GM18502 (cell line): Measurements from ENCODE around the gene KMT5C.

Experiments
- ATAC-seq: cut with Tn5 transposase; IDR thresholded peaks from one replicate; pipeline ENCODE4 v1.9.1; 2021; ENCODE audit warnings: mild to moderate bottlenecking; ENCODE audit not compliant: unreplicated experiment, poor library complexity

KMT5C gene

DNA sequence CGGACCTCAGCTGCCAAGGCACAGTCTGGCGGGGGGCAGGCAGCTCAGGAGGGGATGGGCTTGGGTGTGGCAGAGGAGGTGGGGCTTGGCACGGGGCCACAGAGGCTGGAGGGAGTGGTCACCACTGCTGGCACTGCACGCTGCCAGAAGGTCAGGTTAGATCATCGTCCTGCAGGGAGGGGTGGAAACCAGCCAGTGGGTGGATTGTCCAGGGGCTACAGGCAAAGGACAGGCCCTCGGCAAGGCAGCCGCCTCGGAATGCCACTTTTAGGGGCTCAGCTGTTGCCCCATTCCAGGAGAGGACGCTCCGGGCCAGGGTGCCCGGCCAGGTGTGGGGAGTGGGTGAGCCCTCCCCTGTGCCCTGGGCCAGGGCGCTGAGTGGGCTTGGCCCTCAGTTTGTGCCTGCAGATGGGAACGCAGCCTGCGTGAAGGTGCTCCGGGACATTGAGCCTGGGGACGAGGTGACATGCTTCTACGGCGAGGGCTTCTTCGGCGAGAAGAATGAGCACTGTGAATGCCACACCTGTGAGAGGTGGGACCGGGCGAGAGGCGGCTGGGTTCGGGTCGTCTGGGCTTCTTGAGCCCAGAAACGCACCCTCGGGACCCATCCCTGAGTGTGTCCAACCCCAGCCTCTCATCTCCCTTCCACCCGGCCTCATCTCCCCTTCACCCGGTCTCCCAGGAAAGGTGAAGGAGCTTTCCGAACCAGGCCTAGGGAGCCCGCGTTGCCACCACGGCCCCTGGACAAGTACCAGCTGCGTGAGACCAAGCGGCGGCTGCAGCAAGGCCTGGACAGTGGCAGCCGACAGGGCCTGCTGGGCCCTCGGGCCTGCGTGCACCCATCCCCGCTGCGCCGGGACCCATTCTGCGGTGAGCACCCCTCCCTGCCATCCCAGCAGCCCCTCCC is 6.4 kb downstream of the KMT5C start:
- ATAC-seq: no peak

DNA sequence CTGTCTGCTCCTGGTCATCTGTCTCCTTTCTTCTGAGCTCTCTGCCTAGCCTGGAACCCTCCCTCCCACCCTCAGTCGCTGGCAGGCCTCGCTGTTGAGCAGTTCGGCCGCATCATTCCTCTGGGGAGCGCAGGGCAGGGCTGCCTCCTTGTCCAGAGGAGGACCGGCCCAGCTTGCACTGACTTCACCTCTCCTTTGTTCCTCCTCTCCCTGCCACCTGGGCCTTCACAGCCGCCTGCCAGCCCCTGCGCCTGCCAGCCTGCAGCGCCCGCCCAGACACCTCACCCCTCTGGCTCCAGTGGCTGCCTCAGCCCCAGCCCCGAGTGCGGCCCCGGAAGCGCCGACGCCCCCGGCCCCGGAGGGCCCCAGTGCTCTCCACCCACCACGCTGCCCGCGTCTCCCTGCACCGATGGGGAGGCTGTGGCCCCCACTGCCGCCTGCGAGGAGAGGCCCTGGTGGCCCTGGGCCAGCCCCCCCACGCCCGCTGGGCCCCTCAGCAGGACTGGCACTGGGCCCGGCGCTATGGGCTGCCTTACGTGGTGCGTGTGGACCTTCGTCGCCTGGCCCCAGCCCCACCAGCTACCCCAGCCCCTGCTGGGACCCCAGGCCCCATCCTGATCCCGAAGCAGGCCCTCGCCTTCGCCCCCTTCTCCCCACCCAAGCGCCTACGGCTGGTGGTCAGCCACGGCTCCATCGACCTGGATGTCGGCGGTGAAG is 7.2 kb downstream of the KMT5C start:
- no peak for ATAC-seq

DNA sequence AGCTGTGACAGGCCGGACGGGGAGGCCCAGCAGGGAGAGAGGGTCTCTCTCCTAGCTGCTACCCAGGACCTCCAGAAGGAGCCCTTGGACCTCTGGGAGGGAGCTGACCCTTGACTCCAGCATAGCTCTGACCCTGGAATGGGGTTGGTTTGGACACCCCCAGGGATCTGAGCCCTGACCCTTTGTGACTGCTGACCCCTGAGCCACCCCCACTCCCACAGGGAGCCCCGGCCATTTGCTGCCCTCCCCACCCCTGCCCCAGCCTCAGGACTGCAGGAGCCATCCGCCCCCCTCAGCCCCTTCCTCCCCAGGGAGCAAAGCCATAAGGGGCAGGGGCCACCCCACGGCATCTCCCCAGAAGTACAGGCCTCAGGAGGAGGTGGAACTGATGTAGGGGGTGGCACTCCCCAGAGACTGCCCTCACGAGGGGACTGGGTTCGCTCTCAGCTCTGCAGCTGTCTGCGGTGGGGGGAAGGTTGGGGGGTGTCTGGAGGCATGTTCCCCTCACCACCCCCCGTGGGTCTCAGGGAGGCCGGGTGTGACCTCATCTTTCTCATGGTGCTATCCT is 7.8 kb downstream of the KMT5C start:
- no peak for ATAC-seq

- ATAC-seq: no peak
These were observed 8.8 kb downstream of the KMT5C start for GRCh38 chr19:55348317-55349034.

DNA sequence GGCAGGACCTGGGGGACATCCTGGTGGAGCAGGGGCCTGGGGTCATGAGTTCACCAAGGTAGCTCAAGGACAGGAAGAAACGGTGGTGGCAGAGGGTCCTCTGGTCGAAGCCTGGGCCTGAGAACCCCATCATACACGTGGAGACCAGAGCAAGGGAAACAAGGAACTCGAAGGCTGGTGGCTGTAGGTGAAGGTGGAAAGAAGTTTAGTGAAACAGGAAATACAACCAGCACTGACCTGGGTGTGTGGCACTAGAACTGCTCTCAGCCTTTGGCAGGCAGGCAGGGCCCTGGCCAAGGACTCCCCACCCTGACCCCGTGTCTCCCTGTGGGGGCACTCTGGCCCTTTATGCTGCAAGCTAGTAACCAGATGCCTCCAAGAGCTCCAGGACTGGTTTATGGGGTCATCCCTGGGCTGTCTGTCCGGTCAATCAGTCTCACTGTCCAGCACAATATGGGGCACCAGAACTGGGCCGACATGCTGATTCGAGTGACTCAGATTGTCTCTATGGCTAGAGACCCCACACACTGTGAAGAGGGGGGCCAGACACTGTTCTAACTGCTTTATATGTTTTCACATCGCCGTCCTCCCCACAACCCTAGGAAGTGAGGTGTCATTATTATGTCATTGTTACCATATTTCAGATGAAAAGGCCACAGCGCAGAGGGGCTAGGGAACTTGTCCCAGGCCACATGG is 11.1 kb downstream of the KMT5C start:
- ATAC-seq: no peak

GRCh38 chr19:55352040-55352439 is 12.4 kb downstream of the KMT5C start:
- ATAC-seq: no peak

- ATAC-seq: no peak
These were observed 13.0 kb downstream of the KMT5C start for GRCh38 chr19:55352549-55353145.

DNA sequence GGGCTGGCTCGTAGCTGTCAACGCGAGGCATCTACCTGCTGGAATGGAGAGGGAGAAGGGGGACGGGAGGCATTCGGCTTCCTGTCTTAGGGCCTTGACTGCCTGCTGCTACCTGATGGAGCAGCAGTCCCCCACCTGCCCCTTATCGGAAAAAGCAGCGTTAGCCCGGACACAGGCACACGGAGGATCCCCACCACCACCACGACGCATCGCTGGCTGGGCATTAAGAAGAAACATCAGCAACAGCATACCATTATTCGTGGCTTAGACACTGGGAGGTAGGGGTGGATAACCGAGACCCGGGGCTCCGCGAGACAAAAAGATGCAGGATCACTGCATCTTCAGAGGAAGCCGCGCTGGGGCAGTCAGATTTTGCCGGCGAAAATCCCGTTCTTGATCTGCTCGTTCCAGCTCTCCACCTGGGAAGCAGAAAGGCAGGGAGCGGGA is 13.7 kb downstream of the KMT5C start:
- no peak for ATAC-seq

DNA sequence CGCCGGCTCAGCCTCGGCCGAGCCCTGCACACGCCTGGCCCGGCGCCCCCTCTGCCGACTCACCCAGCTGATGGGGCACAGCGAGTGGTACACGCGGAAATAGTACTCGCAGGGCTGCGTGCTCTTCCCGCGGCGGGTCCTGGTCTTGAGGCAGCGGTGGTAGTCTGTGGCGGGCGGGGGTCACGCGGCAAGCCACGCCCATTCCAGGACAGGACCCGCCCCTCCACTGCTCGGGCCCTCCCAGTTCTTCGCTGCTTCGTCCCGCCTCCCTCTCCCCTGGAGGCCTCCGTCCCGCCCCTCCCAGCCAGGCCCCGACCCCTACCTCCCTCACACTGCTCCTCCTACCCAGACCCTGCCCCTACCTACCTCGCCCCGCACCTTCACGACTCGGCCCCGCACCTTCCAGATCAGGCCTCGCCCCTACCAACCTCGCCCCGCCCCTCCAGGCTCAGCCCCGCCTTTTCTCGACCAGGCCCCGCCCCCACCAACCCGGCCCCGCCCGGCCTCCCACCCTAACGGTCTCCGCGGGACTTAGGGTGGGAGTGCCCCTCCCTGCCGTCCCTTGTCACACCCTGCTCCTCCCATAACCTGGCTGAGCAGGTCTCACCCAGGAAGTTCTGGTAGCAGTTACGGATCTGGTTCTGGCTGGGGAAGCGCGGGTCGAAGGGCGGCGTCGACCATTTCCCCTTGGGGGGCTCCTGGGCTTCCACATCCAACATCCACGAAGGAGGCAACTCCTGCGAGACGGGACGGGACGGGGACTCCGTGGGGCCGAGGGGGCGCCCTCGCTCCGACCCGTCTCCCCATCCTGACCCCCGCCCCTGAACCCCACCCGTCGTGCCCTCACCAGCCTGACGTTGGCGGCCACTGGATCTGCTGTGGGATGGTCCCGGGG is 14.4 kb downstream of the KMT5C start:
- no peak for ATAC-seq

DNA sequence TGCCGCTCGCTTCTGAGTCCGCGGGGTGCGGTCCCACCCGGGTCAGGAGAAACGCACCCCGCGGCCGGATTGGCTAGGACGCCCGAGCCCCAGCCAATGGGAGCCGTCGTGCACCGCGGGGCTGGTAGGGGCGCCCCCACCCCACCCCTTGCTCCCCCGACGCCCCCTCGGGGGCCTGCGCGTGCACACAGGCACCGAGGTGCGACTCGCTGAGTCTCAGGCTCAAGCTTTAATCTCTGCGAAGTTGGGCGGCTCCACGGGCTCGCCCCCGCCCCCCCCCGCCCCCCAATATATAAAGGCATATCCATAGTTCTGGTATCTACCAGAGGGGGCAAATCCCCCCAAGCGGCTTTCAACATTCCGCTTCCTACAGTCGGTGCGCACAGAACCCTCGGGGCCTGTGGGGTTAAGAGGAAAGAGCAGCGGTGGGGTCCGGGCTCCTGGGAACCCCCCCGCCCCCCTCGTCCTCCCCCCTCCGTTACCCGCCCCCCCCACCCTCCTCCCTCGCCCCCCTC is 15.1 kb downstream of the KMT5C start, which contains the start of gene COX6B2:
Gene COX6B2 (minus strand): TSS at position 22 of the 515 bp plus-strand sequence. CDS start 198 bp downstream, outside the sequence.
- no peak for ATAC-seq

DNA sequence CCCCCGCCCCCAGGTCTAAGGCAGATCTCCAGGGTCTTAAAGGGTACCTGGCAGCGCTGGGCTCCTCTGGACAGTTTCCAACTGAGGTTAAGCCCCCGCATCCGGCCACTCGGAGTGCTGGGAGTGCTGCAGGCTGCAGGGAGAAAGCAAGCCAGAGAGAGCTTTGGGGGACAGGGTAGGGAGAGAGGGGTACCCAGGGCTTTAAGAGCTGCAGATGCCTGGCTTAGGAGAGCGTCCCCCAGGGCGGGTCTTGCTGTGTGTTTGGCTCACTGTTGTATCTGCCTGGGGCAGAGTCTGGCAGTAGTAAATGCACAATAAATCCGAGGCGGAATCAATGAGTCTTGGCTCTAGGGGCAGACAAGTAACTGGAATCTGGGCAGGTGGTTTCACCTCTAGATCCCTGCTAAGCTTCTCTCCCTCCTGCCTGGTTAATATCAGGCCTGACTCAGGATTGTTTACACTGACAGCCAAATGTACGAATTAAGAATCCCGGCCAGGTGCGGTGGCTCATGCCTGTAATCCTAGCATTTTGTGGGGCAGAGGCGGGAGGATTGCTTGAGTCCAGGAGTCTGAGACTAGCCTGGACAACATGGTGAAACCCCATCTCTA is 15.6 kb downstream of the KMT5C start:
- no peak for ATAC-seq

- ATAC-seq: no peak
These were observed 18.8 kb downstream of the KMT5C start for GRCh38 chr19:55358493-55358892.

GRCh38 chr19:55358943-55359908 is 19.6 kb downstream of the KMT5C start:
- ATAC-seq: no peak

DNA sequence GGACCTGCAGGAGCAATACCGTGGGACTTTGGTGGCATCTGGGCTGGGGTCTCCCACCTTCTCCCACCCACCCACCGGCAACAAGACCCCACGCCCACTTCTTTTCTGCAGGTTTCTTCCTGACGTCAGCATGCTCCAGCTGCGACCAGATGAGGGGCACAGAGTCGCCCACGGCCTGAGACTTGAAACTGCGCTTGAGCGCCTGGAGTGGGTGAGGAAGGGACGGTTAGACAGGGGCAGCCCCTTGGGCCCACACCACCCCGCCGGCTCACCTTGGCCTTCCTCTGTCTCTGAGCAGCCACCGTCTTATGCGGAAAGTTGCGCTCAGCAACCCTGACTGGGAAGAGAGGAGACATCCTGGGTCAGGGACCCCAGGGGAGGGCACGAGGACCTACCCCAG is 21.2 kb downstream of the KMT5C start:
- no peak for ATAC-seq

GRCh38 chr19:55362174-55362989 is 22.7 kb downstream of the KMT5C start:
- ATAC-seq: no peak
